GM21576 (cell line): ENCODE data around the gene NUP133.

Experiments used
- ATAC-seq: cut with Tn5 transposase; IDR thresholded peaks from one replicate; pipeline ENCODE4 v1.9.1; 2021; ENCODE audit warnings: mild to moderate bottlenecking, moderate library complexity; ENCODE audit not compliant: unreplicated experiment

Gene NUP133

DNA sequence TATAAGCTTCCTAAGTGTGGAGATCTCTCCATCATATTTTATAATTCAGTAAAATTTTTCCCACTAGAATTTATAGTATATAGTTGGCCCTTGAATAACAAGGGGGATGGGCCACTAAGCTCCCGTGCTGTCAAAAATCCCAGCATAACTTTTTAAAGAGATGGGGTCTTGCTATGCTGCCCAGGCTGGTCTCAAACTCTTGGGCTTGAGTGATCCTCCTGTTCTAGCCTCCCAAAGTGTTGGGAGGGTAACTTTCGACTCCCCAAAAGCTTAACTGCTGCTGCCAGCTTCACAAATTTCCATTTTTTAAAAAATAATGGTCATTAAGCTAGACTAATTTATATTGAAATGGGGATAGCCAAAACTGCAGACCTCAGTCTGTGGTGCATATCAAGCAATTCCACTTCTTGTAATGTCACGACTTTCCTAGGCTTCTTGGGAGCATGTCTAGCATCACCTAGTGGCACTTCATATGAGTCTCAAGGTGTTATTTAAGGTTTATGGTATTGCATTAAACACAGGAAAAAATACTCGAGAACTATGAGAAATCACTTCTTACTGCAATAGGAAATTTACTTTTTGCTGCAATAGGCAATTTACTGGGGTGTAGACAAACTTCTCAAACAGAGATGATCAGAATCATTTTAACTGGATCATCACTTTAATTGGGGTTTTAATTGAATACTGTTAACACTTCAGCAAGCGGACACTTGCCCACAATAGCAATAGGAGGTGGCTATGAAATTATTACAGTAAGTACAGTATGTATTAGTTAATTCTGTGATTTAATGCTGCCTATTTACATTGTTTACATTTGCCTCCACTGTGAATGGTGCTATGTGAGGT, 55.0 kb downstream of the NUP133 start:
- ATAC-seq = no peak

DNA sequence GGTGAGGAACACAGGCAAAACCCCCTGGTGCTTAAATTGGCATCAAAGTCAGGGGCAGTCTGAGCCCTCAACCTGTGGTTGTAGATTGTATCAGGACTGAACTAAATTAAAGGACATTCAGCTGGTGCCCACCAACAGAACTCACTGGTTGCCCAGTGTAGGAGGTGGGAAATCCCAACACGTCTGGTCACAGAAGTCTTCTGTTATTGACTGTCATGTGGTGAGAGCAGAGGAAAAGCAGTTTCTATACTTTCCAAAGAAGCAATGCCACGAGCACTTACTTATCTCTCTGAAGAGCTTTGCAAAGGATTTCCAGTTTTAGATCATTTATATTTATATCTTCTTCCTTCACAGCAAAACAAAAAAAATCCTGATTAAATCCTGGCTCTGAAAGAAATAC, 59.3 kb downstream of the NUP133 start:
- ATAC-seq = no peak

DNA sequence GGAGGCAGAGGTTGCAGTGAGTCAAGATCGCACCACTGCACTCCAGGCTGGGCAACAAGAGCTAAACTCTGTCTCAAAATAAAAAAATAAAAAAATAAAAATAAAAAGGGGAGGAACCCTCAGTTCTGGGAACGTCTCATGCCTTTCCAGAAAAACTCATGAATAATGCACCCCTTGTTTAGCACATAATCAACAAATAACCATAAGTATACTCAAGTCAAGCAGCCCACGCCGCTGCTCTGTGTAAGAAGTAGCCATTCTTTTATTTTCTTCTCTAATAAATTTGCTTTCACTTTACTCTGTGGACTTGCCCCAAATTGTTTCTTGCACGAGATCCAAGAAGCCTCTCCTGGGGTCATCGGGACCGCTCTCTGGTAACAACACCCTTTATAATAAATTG, 59.8 kb downstream of the NUP133 start:
- ATAC-seq = no peak

DNA sequence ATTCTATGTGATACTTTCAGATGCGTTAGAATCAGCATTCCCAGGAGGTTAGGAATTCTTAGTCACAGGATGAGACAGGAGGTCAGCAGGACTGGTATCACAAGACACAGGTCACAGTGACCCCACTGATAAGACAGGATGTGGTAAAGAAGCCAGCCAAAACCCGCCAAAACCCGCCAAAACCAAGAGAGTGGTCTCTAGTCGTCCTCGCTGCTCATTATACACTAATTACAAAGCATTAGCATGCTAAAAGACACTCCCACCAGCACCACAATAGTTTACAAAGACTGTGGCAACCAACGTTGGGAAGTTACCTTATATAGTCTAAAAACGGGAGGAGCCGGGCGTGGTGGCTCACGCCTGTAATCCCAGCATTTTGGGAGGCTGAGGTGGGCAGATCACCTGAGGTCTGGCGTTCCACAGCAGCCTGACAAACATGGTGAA, 60.3 kb downstream of the NUP133 start:
- ATAC-seq = no peak

DNA sequence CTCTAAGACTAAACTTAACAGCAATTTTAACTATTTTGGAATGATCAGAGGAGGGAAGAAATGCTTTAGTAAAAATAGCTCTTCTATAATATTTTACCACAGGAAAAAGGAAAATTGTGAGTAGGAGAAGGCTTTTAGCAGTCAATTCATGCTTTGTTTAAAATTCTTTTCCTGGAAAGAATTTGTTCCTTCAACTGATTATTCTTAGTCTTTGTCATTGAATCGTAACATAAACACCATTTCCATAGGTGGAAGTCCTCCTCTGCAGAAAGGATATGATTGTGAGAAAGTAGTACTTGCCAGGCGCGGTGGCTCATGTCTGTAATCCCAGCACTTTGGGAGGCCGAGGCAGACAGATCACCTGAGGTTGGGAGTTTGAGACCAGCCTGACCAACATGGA, 62.3 kb downstream of the NUP133 start:
- no peak for ATAC-seq

DNA sequence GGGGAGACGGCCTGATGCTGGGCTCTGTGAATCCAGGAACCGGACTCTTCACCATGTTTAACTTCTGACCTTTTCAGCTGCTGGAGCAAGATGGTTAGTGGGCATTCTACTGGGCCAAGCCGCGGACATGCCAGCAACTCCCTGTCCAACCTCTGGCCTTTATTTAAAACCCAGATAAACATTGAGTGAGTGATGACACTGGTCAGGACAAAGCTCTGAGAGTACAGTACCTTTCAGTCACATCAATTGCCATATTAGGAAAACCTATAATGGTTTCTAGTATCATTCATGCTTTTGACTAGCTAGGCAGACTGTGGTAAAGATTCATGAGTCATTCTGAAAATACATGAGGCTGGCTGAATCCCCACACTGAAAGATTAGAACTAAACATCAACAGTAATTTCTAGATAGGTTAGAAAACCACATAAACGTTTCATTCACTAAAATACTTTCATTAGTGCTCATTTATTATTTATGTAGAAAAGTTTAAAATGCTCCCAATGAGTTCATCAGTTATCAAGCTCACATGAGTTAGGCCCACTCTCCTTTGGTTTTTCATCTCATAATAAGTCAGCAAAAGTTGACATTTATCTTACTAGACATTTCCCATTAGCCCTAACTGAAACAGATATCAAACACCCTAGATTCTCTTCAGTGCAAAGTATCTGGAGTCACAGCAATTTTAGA, 67.1 kb downstream of the NUP133 start:
- ATAC-seq = peak; percentile 96

DNA sequence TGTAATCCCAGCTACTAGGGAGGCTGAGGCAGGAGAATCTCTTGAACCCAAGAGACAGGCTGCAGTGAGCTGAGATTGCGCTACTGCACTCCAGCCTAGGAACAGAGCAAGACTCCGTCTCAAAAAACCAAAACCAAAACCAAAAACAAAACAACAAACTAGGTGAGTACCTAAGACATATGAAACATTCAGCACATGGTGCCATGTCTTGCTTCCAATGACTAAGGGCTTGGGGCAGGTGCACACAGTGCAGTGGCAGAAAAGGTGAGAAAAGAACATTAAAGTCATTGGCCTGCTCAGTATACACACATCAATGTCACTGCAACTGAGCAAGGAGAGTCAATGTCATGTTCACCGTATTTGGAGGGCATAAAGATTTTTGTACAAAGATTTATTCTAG, 70.1 kb downstream of the NUP133 start:
- ATAC-seq = no peak

DNA sequence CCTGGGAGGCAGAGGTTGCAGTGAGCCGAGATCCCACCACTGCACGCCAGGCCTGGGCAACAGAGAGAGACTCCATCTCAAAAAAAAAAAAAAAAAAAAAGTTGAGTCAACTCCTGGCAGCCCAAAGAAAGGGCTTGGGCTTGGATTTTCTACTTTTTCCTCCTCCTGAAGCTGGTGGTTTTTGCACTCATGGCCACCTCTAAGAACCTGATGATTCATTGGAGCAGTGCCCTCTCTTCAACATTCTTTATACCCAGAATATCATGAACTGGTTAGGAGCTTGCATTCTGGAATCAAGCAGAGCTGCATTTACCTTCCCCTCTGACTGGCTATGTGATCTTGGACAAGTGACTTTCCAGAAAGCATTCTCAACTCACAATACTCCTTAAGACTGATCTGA, 70.7 kb downstream of the NUP133 start:
- ATAC-seq = no peak

DNA sequence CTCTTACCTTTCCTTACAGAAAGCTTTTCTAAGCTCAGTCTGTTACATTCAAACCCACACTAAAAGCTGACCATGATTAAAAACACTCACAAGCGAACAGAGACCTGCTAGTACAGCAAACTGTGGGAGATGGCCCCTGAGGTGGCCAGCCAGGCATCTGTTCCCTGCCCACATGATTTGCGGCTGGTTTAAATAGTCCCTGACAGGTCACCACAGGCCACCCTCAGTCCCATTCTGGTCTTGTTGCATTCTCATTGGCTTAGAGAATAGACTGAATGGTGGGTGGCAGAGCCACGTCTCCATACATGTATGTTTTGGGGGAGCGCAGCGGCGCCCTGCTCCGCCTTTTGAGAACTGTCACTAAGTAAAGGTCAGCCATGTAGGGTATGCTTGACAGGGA, 71.9 kb downstream of the NUP133 start:
- no peak for ATAC-seq

DNA sequence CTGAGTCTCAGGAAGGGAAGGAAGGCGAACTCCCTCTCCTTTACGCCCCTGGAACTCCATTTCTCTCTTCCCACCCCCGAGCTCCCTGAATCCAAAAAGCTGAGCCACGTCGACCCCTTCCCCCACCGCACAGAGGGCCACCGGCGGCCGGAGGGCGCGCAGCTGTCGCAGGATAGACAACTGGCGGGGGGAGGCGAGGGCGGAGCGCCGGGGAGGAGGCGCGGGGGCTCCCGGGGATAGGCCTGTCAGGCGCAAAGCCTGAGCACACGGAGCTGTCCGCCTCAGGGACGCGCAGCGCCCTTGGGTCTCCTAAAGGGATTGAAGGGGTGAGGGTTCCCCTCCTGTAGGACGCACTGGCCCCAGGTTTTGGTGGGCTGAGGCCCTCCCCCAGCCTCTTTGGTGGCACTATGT, 73.5 kb downstream of the NUP133 start:
- no peak for ATAC-seq

DNA sequence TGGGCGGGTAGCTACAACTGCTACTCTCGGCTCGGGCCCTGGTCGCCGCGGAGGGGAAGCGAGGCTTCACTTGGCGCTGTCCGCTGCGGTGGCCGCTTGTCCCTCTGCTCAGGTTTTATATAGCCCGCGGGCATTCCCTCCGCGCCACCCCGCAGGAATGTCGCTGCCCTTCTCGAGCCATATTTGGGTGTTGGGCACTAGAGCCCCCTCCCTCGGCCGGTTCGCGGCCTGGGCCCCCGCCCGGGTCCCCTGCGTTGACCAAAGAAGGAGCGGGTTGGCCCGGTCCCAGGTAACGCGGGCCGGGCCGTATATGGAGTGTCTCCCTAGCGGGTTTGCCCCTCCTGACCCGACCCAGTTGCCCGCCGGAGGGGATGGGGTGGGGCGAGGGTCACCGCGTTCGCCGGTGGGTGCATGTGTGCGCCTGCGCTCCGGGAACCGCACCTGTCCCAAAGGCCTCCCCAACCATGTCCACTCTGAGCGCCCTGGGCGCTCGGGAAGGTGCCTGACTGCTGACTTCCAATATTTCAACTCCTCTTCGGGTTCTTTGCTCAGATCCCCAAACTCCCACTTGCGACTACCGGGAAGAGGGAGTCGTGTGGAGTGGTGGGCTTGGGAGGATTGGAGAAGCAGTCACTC, 74.0 kb downstream of the NUP133 start, which contains the start of gene ACTA1:
Gene ACTA1, minus strand, starts transcription at position 90 of the 636 bp plus-strand sequence. CDS start 979 bp downstream, outside the sequence.
- no peak for ATAC-seq

DNA sequence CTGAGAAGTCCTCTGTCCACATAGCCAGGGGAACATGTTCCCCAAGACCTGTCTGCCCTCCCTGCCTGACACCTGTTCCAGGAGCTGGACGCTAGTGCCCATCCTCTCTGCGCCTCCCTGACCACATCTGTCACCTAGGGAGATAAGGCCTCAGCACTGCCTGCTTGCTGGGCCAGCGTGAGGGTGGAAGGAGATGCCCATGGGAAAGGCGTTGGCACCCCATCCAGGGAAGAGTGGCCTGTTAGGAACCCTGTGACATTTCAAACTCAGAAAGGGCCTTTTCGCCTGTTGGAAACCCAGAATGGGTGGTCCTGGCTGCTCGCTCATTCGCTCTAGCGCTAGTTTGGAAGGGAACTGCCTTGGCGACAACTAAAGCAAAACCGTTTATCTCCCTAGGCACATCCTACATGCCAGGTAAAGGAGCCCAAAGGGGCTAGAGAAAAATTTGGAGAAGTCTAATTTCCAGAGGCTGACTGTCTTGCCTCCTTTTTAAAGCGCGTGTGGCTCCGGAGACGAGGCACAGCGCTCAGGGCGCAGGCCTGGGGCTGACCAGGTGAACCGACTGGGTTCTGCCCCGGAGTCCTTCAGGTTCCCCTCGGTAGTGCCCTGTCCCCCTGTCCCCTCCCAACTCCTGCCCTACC, 74.7 kb downstream of the NUP133 start:
- ATAC-seq = no peak

DNA sequence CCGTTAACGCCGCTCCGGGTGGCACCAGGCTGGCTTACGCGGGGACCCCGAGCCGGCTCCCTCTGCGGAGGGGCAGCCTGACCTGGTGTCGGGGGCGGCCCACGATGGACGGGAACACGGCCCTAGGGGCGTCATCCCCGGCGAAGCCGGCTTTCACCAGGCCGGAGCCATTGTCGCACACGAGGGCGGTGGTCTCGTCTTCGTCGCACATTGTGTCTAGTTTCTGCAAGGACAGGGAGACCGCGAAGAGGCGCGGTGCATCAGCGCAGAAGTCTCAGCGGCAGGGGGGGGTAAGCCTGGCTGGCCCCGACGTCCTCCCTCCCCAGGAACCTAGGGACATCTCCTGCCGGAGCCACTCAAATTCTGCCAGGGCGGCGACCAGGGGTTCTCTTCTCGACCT, 75.2 kb downstream of the NUP133 start:
- ATAC-seq = no peak

DNA sequence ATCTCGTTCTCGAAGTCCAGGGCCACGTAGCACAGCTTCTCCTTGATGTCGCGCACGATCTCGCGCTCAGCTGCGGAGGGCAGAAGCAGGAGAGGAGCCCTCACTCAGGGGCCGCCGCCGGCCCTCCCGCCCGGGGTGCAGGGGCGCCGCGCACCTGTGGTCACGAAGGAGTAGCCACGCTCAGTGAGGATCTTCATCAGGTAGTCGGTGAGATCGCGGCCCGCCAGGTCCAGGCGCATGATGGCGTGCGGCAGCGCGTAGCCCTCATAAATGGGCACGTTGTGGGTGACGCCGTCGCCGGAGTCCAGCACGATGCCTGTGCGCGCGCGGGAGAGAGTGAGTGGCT, 76.1 kb downstream of the NUP133 start:
- ATAC-seq = no peak

DNA sequence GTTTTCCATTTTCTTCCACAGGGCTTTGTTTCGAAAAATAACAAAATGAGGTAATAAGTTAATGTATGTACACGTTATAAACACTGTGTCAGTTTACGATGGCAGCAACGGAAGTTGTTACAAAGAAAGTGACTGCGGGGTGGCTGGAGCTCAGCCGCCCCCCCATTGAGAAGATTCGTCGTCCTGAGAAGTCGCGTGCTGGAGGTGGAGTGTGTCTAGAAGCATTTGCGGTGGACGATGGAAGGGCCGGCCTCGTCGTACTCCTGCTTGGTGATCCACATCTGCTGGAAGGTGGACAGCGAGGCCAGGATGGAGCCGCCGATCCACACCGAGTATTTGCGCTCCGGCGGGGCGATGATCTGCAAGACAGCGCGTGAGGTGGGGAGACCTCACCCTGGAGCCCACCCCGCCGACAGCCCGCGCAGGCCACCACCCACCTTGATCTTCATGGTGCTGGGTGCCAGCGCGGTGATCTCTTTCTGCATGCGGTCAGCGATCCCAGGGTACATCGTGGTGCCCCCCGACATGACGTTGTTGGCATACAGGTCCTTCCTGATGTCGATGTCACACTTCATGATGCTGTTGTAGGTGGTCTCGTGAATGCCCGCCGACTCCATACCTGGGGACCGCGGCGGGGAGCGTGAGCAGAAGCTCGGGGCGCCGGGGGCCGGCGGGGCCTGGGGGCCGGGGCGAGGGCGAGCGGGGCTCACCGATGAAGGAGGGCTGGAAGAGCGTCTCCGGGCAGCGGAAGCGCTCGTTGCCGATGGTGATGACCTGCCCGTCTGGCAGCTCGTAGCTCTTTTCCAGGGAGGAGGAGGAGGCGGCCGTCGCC, 76.6 kb downstream of the NUP133 start:
- no peak for ATAC-seq

DNA sequence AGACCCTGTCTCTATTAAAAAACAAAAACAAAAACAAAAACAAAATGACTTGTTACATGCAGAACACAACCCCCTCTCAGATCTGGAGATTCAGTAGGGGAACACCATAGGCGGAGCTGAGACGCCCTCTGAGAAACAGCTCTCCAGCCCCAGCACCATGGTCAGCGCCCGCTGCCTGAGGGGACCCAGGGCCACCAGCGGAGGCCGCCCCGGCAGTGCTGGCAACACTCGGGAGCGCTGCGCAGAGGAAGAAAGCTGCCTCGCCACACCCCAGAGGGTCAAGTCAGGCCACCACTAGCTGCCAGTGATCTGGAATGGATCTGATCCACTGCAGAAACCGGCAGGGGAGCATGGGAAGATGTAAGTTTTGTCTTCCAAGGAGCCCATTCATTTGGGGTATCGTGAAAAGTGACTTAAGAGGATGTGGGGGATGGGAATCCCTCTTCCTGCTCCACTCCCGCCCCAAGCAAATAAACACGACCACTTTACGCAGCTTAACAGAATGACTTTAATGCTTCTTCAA, 77.3 kb downstream of the NUP133 start:
- no peak for ATAC-seq

DNA sequence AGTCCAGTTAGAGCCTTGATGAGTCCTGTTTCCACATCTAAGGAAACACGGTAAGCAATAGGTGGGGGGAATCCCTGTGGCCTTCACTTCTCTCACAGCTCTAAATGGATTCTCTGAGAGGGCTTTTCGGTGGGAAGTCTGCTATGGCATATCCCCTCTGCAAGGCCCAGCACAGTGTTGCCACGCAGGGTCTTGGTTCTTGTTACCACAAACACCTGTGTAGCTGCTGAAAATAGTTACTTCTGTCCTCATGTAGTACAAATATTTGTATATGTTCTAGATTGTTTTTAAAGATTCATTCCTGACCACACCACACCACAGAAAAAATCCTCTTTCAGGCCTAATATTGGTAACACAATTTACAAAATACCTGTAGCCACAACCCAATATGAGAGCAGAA, 79.9 kb downstream of the NUP133 start:
- ATAC-seq = no peak

DNA sequence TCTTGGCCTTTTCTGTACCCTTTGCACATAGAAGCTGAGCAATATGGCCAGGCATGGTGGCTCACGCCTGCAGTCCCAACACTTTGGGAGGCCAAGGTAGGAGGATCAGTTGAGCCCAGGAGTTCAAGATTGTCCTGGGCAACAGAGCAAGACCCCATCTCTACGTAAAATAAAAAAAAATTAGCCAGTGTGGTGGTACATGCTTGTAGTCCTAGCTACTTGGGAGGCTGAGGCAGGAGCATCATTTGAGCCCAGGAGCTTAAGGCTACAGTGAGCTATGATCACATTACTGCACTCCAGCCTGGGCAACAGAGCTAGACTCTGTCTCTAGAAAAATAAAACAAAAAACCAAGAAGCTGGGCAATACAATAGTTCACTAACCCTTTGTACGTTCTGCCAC, 80.6 kb downstream of the NUP133 start:
- no peak for ATAC-seq

DNA sequence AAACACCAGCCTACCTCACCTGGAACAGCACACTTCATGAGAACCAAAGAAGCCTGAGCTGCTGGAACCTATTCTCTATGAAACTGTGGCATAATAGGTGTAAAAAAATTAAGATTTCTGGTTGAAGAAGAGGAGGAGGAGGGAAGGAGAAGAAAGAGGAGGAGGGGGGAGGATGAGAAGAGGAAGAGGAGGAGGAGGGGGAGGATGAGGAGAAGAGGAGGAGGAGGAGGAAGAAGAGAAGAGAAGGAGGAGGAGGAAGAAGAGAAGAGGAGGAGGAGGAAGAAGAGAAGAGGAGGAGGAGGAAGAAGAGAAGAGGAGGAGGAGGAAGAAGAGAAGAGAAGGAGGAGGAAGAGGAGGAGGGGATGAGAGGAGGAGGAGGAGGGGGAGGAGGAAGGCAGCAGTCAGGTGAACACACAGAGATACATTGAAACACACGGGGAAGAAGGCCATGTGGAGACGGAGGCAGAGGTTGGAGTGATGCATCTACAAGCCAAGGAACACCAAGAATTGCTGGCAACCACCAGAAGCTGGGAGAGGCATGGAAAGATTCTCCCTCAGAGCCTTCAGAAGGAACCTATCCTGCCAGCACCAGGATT, 82.5 kb downstream of the NUP133 start:
- no peak for ATAC-seq

DNA sequence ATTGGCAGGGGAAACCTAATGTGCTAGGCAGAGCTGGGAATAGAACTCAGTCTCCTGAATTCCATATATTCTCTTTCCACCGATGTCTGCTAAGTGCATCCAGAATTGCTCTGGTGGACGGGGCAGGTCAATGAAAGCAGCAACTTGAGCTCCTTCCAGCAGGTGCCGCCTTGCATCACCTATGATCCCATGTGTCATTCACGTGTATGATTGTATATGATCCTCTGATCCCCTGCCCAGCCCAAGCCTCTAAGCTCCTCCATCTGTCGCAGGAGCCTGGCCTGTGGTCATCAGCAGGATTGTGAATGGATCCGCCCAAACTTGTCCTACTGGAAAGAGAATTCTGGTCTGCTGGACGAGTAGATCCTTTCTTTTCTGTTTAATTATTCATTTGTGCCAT, 87.4 kb downstream of the NUP133 start:
- ATAC-seq = no peak
